ENCODE measurements around the gene ZNF341.

DNA sequence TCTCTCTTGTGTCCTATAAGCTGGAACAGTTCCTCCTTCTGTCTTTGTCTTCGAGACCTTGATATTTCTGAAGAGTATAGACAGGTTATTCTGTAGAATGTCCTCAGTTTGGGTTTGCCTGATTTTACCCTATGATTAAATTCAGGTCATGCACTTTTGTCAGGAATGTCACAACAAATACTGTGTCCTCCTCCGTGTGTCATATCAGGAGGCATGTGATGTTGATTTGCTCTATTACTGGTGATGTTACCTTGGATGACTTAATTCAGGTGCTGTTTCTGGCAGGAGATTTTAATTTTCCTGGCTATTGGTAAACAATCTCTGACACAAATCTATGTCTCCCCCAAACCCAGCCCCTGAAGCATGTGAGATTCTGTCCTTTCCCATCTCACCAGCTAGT, 46.0 kb downstream of the ZNF341 start:
- TF ChIP-seq, protein P1, sequence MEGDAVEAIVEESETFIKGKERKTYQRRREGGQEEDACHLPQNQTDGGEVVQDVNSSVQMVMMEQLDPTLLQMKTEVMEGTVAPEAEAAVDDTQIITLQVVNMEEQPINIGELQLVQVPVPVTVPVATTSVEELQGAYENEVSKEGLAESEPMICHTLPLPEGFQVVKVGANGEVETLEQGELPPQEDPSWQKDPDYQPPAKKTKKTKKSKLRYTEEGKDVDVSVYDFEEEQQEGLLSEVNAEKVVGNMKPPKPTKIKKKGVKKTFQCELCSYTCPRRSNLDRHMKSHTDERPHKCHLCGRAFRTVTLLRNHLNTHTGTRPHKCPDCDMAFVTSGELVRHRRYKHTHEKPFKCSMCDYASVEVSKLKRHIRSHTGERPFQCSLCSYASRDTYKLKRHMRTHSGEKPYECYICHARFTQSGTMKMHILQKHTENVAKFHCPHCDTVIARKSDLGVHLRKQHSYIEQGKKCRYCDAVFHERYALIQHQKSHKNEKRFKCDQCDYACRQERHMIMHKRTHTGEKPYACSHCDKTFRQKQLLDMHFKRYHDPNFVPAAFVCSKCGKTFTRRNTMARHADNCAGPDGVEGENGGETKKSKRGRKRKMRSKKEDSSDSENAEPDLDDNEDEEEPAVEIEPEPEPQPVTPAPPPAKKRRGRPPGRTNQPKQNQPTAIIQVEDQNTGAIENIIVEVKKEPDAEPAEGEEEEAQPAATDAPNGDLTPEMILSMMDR (IDR thresholded peaks at IDR 0.05; ENCODE audit: low read depth, low read length): no peak
- TF ChIP-seq EZH2phosphoT487 (IDR thresholded peaks at IDR 0.05; ENCODE audit: low read depth): no peak
